GM19239 (cell line): ENCODE data around the gene PECR.
"Not testable (repeated sequence)": the region's sequence is repeated elsewhere in the genome, so short reads cannot be mapped to it uniquely, and the experiment has no call there.

Source experiments
- DNase-seq: peaks from one replicate; pipeline ENCODE4 v3.0.0; 2011; ENCODE audit warnings: low spot score; ENCODE audit not compliant: insufficient read length
- FAIRE-seq: peaks from 2 replicates; lab custom pipeline; 2011; peaks lifted over from hg19 to GRCh38; lab: Jason Lieb, UNC

PECR gene

DNA sequence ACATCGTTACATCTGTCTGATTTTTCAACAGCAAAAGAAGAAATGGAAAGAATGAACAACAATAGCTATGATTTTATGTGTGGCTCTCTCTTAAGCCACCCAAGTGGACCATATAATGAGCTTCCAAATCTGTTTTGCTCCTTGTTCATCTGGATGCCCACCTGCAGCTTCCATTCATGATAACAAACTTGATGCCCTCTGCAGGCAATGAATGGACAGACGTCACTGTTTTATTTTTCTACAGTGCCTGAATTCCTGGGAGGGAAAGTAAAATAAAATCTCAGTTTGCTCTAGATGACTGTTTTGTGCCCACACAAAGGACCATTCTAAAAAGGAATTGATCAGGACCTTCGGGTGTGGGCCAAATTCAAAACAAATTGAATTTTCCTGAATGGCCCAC is 73.2 kb downstream of the PECR start:
- DNase-seq (no peak), FAIRE-seq (no peak)

GRCh38 chr2:216006164-216006663 is 75.4 kb downstream of the PECR start:
- no peak for DNase-seq
- FAIRE-seq = peak; percentile 89

DNA sequence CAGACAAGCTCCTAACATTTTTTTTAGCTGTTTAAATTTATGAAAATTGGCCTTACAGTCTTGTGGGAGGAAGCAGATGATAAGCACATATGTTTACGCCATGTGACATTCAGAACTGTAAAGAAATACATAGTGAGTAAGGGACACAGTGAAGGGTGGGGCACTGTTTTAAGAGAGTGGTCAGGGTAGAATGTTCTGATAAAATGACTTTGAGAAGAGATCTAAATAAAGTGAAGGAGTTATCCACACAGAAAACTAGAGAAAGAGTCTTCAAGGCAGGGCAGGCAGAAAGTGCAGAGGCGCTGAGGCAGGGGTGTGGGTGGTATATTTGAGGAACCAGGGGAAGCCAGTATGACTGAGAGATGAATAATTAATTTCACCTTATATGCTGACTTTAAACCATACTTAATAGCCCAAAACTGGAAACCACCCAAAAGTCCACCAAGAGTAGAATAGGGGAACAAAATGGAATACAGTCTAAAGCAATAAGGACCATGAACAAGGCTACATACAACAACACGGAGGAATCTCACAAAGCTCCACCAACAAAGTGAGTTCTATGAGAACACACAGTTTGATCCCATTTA is 76.8 kb downstream of the PECR start:
- no peak for DNase-seq
- peak; percentile 28 for FAIRE-seq

DNA sequence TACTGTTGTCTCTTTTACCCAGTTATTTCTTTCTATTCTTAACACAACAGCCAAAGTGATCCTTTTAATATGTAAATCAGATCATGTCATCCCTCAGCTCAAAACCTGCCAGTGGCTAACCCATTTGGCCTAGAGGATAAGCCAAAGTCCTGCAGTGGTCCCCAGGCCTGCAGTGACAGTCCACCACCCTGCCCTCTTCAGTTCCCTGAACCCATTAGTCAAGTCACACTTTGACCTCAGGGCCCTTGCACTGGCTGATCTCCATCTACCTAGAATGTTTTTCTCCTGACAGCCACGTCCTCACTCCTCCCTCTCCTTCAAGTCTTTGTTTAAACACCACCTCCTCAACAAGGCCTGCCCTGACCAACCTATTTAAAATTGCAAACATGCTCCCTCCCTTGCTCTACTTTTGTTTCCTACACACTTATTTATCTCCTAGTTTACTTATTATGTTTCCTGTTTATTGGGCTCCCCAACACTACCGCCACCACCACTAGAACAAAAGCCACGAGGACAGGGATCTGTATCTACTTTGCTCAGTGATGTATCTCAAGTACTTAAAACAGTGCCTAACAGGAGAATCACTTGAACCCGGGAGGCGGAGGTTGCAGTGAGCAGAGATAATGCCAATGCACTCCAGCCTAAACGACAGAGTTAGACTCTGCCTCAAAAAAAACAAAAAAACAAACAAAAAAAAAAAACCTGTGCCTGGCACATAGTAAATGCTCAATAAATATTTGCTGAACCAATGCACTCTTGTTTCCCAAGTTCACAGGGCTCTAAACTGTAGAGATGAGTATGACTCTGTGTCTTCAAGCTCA is 77.5 kb downstream of the PECR start:
- DNase-seq = no peak
- FAIRE-seq = peak; percentile 18

DNA sequence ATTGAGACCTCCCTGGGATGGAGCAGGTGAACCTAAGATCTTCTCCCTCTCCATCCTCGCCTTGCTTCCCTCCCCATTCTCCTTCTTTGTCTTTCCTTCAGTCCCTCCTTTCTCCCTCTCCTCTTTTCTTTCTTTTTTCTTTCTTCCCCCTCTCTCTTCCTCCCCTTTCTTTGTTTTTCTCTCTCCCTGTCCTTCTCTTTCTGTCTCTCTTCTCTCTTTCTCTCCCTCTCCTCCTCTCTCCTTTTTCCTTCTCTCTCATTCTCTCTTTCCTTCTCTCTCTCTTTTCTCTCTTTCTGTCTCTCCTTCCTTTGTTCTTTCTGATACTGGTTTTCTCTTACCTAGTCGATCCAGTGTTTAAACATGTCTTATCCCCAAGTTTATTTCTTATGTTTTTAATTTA is 78.9 kb downstream of the PECR start:
- FAIRE-seq (no peak), DNase-seq (no peak)

GRCh38 chr2:216002101-216002678 is 79.4 kb downstream of the PECR start:
- DNase-seq (no peak), FAIRE-seq (peak; percentile 37)

- FAIRE-seq (peak; percentile 82), DNase-seq (no peak)
Measured at GRCh38 chr2:216001216-216002100, 80.2 kb downstream of the PECR start.

DNA sequence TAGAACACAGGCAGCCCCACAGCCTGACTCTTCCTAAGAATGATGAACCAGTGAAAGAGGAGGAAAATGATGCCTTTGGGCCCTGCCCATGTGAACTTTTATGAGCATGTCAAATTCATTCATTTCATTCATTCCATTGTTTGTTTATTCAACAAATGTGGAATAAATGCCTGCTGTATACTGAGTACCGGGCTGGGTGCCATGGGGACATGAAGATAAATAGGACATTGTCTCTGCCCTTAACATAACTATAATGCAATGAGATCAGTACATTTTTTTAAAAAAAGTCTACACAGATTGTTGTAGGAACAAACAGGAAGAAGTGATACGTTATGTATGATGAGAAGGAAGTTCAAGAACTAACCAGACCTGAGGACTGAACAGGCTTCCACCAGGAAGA is 83.0 kb downstream of the PECR start:
- FAIRE-seq (no peak), DNase-seq (no peak)

- FAIRE-seq = no peak
- no peak for DNase-seq
Measured at GRCh38 chr2:215997219-215997618, 84.4 kb downstream of the PECR start.

GRCh38 chr2:215994911-215995310 is 86.7 kb downstream of the PECR start:
- FAIRE-seq (no peak), DNase-seq (no peak)

DNA sequence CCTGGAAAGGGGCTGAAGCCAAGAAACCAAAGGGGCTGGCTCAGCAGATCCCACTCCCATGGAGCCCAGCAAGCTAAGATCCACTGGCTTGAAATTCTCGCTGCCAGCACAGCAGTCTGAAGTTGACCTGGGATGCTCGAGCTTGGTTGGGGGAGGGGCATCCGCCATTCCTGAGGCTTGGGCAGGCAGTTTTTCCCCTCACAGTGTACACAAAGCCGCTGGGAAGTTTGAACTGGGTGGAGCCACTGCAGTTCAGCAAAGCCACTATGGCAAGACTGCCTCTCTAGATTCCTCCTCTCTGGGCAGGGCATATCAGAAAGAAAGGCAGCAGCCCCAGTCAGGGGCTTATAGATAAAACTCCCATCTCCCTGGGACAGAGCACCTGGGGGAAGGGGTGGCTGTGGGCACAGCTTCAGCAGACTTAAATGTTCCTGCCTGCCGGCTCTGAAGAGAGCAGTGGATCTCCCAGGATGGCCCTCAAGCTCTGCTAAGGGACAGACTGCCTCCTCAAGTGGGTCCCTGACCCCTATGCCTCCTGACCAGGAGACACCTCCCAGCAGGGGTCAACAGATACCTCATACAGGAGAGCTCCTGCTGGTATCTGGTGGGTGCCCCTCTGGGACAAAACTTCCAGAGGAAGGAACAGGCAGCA is 92.9 kb downstream of the PECR start:
- DNase-seq, FAIRE-seq: not testable (repeated sequence)
